IMR-90 (cell line): Measurements from ENCODE around the gene ECT2. TPM values are rescaled to one million over a fixed set of nuclear protein-coding genes. Genes with fewer than 3 reads are reported as not detected.
"Not testable (repeated sequence)": the region's sequence is repeated elsewhere in the genome, so short reads cannot be mapped to it uniquely, and the experiment has no call there.

Experiments used
- ATAC-seq: fragments of 200-7000 bp; cut with Tn5 transposase; 2 replicates; pipeline ENCODE4 v1.9.1; 2020; ENCODE audit warnings: low read depth, mild to moderate bottlenecking, moderate library complexity
- BruUV-seq: library from RNA; stranded (reverse); fragments of 400-500 nt; replicated peaks from 2 replicates; lab custom pipeline; 2021; lab: Mats Ljungman, UMichigan
- CTCF ChIA-PET: fragments of 300-600 bp; formaldehyde crosslinking; extraction: SDS; loops from one replicate; lab custom pipeline; 2021; ENCODE audit warnings: antibody characterized with exemption; lab: Yijun Ruan, JAX
- POLR2A ChIA-PET: fragments of 300-600 bp; sonication (Branson Sonifier 250); formaldehyde crosslinking; loops from one replicate; lab custom pipeline; 2022; ENCODE audit warnings: antibody characterized with exemption; ENCODE audit not compliant: unreplicated experiment; lab: Charles Lee
- DNase-seq: peaks from one replicate; pipeline ENCODE4 v3.0.0; 2013
- H2AFZ ChIP-seq: replicated peaks from 2 replicates; pipeline ENCODE3; 2013; ENCODE audit warnings: low read length, mild to moderate bottlenecking; ENCODE audit not compliant: poor library complexity
- H2AK5ac ChIP-seq: 2 replicates; pipeline ENCODE4 v1.6.1; 2013; ENCODE audit warnings: low read depth, low read length, inconsistent platforms
- H2AK9ac ChIP-seq: replicated peaks from 2 replicates; pipeline ENCODE3; 2013; ENCODE audit warnings: mild to moderate bottlenecking, low read depth, low read length, moderate library complexity; ENCODE audit not compliant: poor library complexity
- H2BK120ac ChIP-seq: 2 replicates; pipeline ENCODE4 v1.6.1; 2013; ENCODE audit warnings: low read depth, low read length, inconsistent platforms
- H2BK15ac ChIP-seq: 3 replicates; pipeline ENCODE4 v1.6.1; 2013; ENCODE audit warnings: low read depth, low read length, inconsistent platforms
- H2BK20ac ChIP-seq: 2 replicates; pipeline ENCODE4 v1.6.1; 2013; ENCODE audit warnings: low read depth, mild to moderate bottlenecking, inconsistent platforms, low read length, moderate library complexity
- H2BK5ac ChIP-seq: 2 replicates; pipeline ENCODE4 v1.6.1; 2013; ENCODE audit warnings: mild to moderate bottlenecking, low read depth, low read length, inconsistent platforms; ENCODE audit not compliant: poor library complexity, severe bottlenecking
- H3K14ac ChIP-seq: replicated peaks from 2 replicates; pipeline ENCODE4 v1.6.1; 2013; ENCODE audit warnings: low read depth, low read length, inconsistent platforms
- H3K18ac ChIP-seq: 2 replicates; pipeline ENCODE4 v1.6.1; 2013; ENCODE audit warnings: low read depth, low read length, control low read depth
- H3K23ac ChIP-seq: 2 replicates; pipeline ENCODE4 v1.6.1; 2013; ENCODE audit warnings: low read depth, low read length, inconsistent platforms
- H3K27ac ChIP-seq: 2 replicates; pipeline ENCODE4 v1.5.1; 2013; ENCODE audit warnings: mild to moderate bottlenecking, control low read depth, low read length; ENCODE audit not compliant: insufficient read depth
- H3K27me3 ChIP-seq: 2 replicates; pipeline ENCODE4 v1.6.1; 2013; ENCODE audit warnings: low read length; ENCODE audit not compliant: control insufficient read depth, insufficient read depth
- H3K36me3 ChIP-seq: 2 replicates; pipeline ENCODE4 v1.6.1; 2013; ENCODE audit warnings: low read length, mixed read lengths; ENCODE audit not compliant: control insufficient read depth, insufficient read depth
- H3K4ac ChIP-seq: 2 replicates; pipeline ENCODE4 v1.6.1; 2013; ENCODE audit warnings: low read depth, low read length, inconsistent platforms
- H3K4me1 ChIP-seq: 2 replicates; pipeline ENCODE4 v1.6.1; 2013; ENCODE audit warnings: low read length, mixed read lengths; ENCODE audit not compliant: control insufficient read depth, insufficient read depth
- H3K4me2 ChIP-seq: 2 replicates; pipeline ENCODE4 v1.6.1; 2013; ENCODE audit warnings: low read depth, mild to moderate bottlenecking, control low read depth, low read length, moderate library complexity
- H3K4me3 ChIP-seq: 2 replicates; pipeline ENCODE4 v1.5.1; 2013; ENCODE audit warnings: low read depth, mild to moderate bottlenecking, control low read depth, low read length, moderate library complexity; ENCODE audit not compliant: insufficient read depth
- H3K56ac ChIP-seq: 2 replicates; pipeline ENCODE4 v1.6.1; 2013; ENCODE audit warnings: low read length, inconsistent platforms; ENCODE audit not compliant: insufficient read depth; ENCODE audit errors: extremely low read depth
- H3K79me1 ChIP-seq, 2 experiments: 2 replicates each; pipeline ENCODE4 v1.6.1; 2013; ENCODE audit warnings: low read length in 2 of 2, inconsistent platforms in 1 of 2, low read depth in 1 of 2
- H3K9ac ChIP-seq: 2 replicates; pipeline ENCODE4 v1.6.1; 2013; ENCODE audit warnings: low read depth, low read length, control low read depth
- H3K9me1 ChIP-seq: 2 replicates; pipeline ENCODE4 v1.6.1; 2013; ENCODE audit warnings: low read length, inconsistent platforms; ENCODE audit not compliant: insufficient read depth
- H3K9me3 ChIP-seq: 2 replicates; pipeline ENCODE4 v1.6.1; 2013; ENCODE audit warnings: low read length; ENCODE audit not compliant: control insufficient read depth, insufficient read depth
- H4K20me1 ChIP-seq: 2 replicates; pipeline ENCODE4 v1.6.1; 2013; ENCODE audit warnings: low read length, inconsistent platforms; ENCODE audit not compliant: insufficient read depth
- H4K5ac ChIP-seq: 2 replicates; pipeline ENCODE4 v1.6.1; 2013; ENCODE audit warnings: mild to moderate bottlenecking, low read depth, low read length, control low read depth
- H4K8ac ChIP-seq, 2 experiments: 2 replicates each; pipeline ENCODE4 v1.6.1; 2013; ENCODE audit warnings: low read depth in 2 of 2, low read length in 2 of 2, control low read depth in 1 of 2, inconsistent platforms in 1 of 2
- H4K91ac ChIP-seq: 2 replicates; pipeline ENCODE4 v1.6.1; 2013; ENCODE audit warnings: low read depth, low read length, inconsistent platforms; ENCODE audit not compliant: insufficient read depth
- WGBS, 2 experiments: methylation state at CpG; one replicate each; pipeline versions ENCODE4 v1.1.5 to v1.1.7; 2013; ENCODE audit warnings: missing lambda C conversion rate in 2 of 2; ENCODE audit not compliant: insufficient read length in 1 of 2; ENCODE audit errors: extremely low coverage in 2 of 2; 5-methylcytosine and 5-hydroxymethylcytosine counted together
- dilution Hi-C: fragments of 300-500 bp; cut with HindIII; formaldehyde crosslinking; loops from one replicate; pipeline ENCODE4 v1.14.3; 2018; ENCODE audit warnings: low sequenced_read_pairs; ENCODE audit not compliant: unreplicated experiment
- in situ Hi-C: fragments of 300-500 bp; cut with MboI; formaldehyde crosslinking; loops from 3 replicates; pipeline ENCODE4 v1.14.3; 2019; ENCODE audit warnings: low sequenced_read_pairs, inconsistent platforms, mixed read lengths
- intact Hi-C: fragments of 100-400 bp; cut with micrococcal nuclease; formaldehyde crosslinking; loops from 2 replicates; pipeline ENCODE4 v1.10.0; 2022
- polyA plus RNA-seq, 3 experiments: library from polyadenylated mRNA; depleted of rRNA; stranded (reverse); fragments of >200 nt; gene quantifications; 2 replicates each; pipeline ENCODE4 v1.2.3, GENCODE V29; 2012; ENCODE audit warnings: low replicate concordance in 1 of 3
- total RNA-seq: library from RNA; depleted of rRNA; stranded (reverse); fragments of >200 nt; gene quantifications from 2 replicates; pipeline ENCODE4 v1.2.3, GENCODE V29; 2012

ECT2 gene
- total and polyA plus RNA-seq, 2 of the 4 experiments (the other 2 are of a cell fraction) = 18.1 to 37.8 TPM

DNA sequence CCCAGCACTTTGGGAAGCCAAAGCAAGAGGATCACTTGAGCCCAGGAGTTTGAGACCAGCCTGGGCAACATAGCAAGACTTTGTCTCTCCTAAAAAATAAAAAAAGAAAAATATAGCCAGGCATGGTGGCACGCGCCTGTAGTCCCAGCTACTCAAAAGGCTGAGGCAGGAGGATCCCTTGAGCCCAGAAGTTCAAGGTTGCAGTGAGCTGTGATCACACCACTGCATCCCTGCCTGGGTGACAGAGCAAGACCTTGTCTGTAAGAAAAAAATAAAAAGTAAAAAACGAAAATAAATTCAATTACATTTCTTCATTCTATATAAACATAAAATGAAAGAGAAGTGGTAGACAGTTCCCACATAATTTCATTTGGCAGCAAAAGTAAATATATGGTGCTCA lies 47.8 kb upstream of the ECT2 start:
- H3K27ac ChIP-seq, ATAC-seq, in situ Hi-C loops, H2AFZ ChIP-seq, H3K4ac ChIP-seq, H2BK20ac ChIP-seq, H3K4me1 ChIP-seq, H2BK15ac ChIP-seq, H3K9me3 ChIP-seq, H4K5ac ChIP-seq, H3K56ac ChIP-seq, H2AK5ac ChIP-seq, H4K20me1 ChIP-seq, H3K18ac ChIP-seq, BruUV-seq, H4K91ac ChIP-seq, H3K23ac ChIP-seq, DNase-seq, CTCF ChIA-PET, H3K9ac ChIP-seq, H4K8ac ChIP-seq, dilution Hi-C loops, H3K27me3 ChIP-seq, POLR2A ChIA-PET, H2BK120ac ChIP-seq, H3K4me3 ChIP-seq, H3K36me3 ChIP-seq, H2BK5ac ChIP-seq, H3K4me2 ChIP-seq, H3K14ac ChIP-seq, H2AK9ac ChIP-seq, intact Hi-C loops: not testable (repeated sequence)
- WGBS, 2 experiments = no CpG with 5 or more reads among the region's 3 CpGs
- peaks cover 41 to 55% of the 10 kb centered on the region in 2 experiments for H3K79me1 ChIP-seq
- peaks cover 19% of the 10 kb centered on the region; the same call in 1 of the 2 replicates for H3K9me1 ChIP-seq
